ENCODE results near the gene ARHGAP21.

Gene ARHGAP21

GRCh38 chr10:24722676-24723385, 856 bp downstream of the ARHGAP21 start:
- DNase-seq (ENCODE audit: low spot score), result peak; percentile 77

- no peak for DNase-seq (ENCODE audit: low spot score)
These were observed 1.5 kb downstream of the ARHGAP21 start for GRCh38 chr10:24722131-24722675.

- DNase-seq (ENCODE audit: low spot score), result peak; percentile 40
These were observed 2.2 kb downstream of the ARHGAP21 start for GRCh38 chr10:24721229-24722106.

- no peak for DNase-seq (ENCODE audit: low spot score)
These were observed 3.6 kb downstream of the ARHGAP21 start for GRCh38 chr10:24720096-24720495.

- DNase-seq (ENCODE audit: low spot score), result no peak
These were observed 5.4 kb downstream of the ARHGAP21 start for GRCh38 chr10:24718031-24718855.

- DNase-seq (ENCODE audit: low spot score), result no peak
These were observed 7.4 kb downstream of the ARHGAP21 start for GRCh38 chr10:24716295-24716694.

- DNase-seq (ENCODE audit: low spot score), result no peak
These were observed 8.4 kb downstream of the ARHGAP21 start for GRCh38 chr10:24715246-24715769.

GRCh38 chr10:24713086-24713485, 10.6 kb downstream of the ARHGAP21 start:
- DNase-seq (ENCODE audit: low spot score), result no peak

GRCh38 chr10:24711465-24711864, 12.2 kb downstream of the ARHGAP21 start:
- no peak for DNase-seq (ENCODE audit: low spot score)

GRCh38 chr10:24708081-24708480, 15.6 kb downstream of the ARHGAP21 start:
- no peak for DNase-seq (ENCODE audit: low spot score)

GRCh38 chr10:24707445-24707844, 16.2 kb downstream of the ARHGAP21 start:
- no peak for DNase-seq (ENCODE audit: low spot score)

- no peak for DNase-seq (ENCODE audit: low spot score)
These were observed 17.1 kb downstream of the ARHGAP21 start for GRCh38 chr10:24706479-24707118.

GRCh38 chr10:24703700-24704099, 20.0 kb downstream of the ARHGAP21 start:
- no peak for DNase-seq (ENCODE audit: low spot score)

GRCh38 chr10:24701447-24701846, 22.2 kb downstream of the ARHGAP21 start:
- no peak for DNase-seq (ENCODE audit: low spot score)

GRCh38 chr10:24700948-24701347, 22.7 kb downstream of the ARHGAP21 start:
- DNase-seq (ENCODE audit: low spot score), result peak; percentile 53

GRCh38 chr10:24698270-24698669, 25.4 kb downstream of the ARHGAP21 start:
- DNase-seq (ENCODE audit: low spot score), result no peak

- DNase-seq (ENCODE audit: low spot score), result no peak
These were observed 26.6 kb downstream of the ARHGAP21 start for GRCh38 chr10:24697080-24697479.

GRCh38 chr10:24695452-24695851, 28.2 kb downstream of the ARHGAP21 start:
- no peak for DNase-seq (ENCODE audit: low spot score)

GRCh38 chr10:24694086-24694485, 29.6 kb downstream of the ARHGAP21 start:
- DNase-seq (ENCODE audit: low spot score), result no peak

GRCh38 chr10:24690961-24691512, 32.6 kb downstream of the ARHGAP21 start:
- DNase-seq (ENCODE audit: low spot score), result no peak

- no peak for DNase-seq (ENCODE audit: low spot score)
These were observed 37.6 kb downstream of the ARHGAP21 start for GRCh38 chr10:24685958-24686540.
